A549 (cell line): Measurements from ENCODE around the gene CERS5.

ENCODE experiments used
- HOXA7 ChIP-seq: fragments of 250-450 bp; sonication (Bioruptor Pico); IDR thresholded peaks from 2 replicates; pipeline ENCODE4 v1.5.0; 2020; ENCODE audit warnings: mild to moderate bottlenecking, moderate library complexity
- POLR2A ChIP-seq: IDR thresholded peaks from 2 replicates; pipeline ENCODE4 v1.6.1; 2012; ENCODE audit warnings: mild to moderate bottlenecking, low read length

- no peak for TF ChIP-seq POLR2A
- no peak for TF ChIP-seq HOXA7 (CRISPR knock-in tag)
Measured at GRCh38 chr12:50174971-50175715, 8.0 kb upstream of the CERS5 start.
